ENCODE measurements around the gene CFAP126. TPM values are rescaled to one million over a fixed set of nuclear protein-coding genes. Genes with fewer than 3 reads are reported as not detected.

CFAP126 gene
- polyA plus RNA-seq, 1 donor from 2014 or later: not detected

DNA sequence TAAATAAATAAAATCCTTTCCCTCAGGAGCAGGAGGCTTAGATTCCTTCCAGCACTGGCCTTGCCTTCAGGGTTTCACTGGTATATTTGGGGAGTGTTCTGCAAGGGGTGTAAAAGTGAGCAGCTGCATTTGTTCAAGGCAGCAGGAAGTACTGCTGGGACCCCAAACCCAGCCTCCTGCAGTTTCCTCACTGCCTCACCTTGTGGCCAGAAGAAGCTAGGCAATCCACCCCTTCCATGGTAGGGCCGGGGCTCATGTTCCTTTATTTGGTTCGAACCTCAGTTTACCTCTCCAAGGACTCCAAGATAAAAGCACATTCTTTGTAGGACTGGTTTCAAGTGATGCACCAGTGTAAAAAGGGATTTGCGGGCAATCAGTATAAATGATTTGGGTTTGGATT is 21.0 kb upstream of the CFAP126 start:
- H3F3A ChIP-seq (ENCODE audit: insufficient read depth, low read length, poor library complexity, severe bottlenecking): no peaks in the 10 kb centered on the region
- no peaks in the 10 kb centered on the region for H4K20me1 ChIP-seq (ENCODE audit: insufficient read depth)
- H2AFZ ChIP-seq (ENCODE audit: low read depth, low read length): no peak overlapping the region
- H3K27me3 ChIP-seq (ENCODE audit: insufficient read depth, low read depth, low read length): no peaks in the 10 kb centered on the region
- no peaks in the 10 kb centered on the region for H3K36me3 ChIP-seq (ENCODE audit: insufficient read depth, low read length)
- TF ChIP-seq EP300 (conservative IDR thresholded peaks at IDR 0.05; ENCODE audit: poor library complexity, severe bottlenecking): no peak
- TF ChIP-seq, protein P1, sequence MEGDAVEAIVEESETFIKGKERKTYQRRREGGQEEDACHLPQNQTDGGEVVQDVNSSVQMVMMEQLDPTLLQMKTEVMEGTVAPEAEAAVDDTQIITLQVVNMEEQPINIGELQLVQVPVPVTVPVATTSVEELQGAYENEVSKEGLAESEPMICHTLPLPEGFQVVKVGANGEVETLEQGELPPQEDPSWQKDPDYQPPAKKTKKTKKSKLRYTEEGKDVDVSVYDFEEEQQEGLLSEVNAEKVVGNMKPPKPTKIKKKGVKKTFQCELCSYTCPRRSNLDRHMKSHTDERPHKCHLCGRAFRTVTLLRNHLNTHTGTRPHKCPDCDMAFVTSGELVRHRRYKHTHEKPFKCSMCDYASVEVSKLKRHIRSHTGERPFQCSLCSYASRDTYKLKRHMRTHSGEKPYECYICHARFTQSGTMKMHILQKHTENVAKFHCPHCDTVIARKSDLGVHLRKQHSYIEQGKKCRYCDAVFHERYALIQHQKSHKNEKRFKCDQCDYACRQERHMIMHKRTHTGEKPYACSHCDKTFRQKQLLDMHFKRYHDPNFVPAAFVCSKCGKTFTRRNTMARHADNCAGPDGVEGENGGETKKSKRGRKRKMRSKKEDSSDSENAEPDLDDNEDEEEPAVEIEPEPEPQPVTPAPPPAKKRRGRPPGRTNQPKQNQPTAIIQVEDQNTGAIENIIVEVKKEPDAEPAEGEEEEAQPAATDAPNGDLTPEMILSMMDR (IDR thresholded peaks at IDR 0.05; ENCODE audit: poor library complexity, severe bottlenecking): no peak
- no peak for TF ChIP-seq RAD21 (conservative IDR thresholded peaks at IDR 0.05)
- no peak for TF ChIP-seq TAF1 (IDR thresholded peaks at IDR 0.05; ENCODE audit: low read depth)
- no peak for TF ChIP-seq POLR2AphosphoS5 (IDR thresholded peaks at IDR 0.05)
- no peak for TF ChIP-seq SMC3 (conservative IDR thresholded peaks at IDR 0.05; ENCODE audit: poor library complexity)
- TF ChIP-seq, protein P2, sequence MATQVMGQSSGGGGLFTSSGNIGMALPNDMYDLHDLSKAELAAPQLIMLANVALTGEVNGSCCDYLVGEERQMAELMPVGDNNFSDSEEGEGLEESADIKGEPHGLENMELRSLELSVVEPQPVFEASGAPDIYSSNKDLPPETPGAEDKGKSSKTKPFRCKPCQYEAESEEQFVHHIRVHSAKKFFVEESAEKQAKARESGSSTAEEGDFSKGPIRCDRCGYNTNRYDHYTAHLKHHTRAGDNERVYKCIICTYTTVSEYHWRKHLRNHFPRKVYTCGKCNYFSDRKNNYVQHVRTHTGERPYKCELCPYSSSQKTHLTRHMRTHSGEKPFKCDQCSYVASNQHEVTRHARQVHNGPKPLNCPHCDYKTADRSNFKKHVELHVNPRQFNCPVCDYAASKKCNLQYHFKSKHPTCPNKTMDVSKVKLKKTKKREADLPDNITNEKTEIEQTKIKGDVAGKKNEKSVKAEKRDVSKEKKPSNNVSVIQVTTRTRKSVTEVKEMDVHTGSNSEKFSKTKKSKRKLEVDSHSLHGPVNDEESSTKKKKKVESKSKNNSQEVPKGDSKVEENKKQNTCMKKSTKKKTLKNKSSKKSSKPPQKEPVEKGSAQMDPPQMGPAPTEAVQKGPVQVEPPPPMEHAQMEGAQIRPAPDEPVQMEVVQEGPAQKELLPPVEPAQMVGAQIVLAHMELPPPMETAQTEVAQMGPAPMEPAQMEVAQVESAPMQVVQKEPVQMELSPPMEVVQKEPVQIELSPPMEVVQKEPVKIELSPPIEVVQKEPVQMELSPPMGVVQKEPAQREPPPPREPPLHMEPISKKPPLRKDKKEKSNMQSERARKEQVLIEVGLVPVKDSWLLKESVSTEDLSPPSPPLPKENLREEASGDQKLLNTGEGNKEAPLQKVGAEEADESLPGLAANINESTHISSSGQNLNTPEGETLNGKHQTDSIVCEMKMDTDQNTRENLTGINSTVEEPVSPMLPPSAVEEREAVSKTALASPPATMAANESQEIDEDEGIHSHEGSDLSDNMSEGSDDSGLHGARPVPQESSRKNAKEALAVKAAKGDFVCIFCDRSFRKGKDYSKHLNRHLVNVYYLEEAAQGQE (IDR thresholded peaks at IDR 0.05; ENCODE audit: borderline replicate concordance): no peak
- TF ChIP-seq MXI1 (conservative IDR thresholded peaks at IDR 0.05; ENCODE audit: poor library complexity, severe bottlenecking): no peak
- no peak for TF ChIP-seq EZH2 (IDR thresholded peaks at IDR 0.05; ENCODE audit: borderline replicate concordance, insufficient read depth, low read length, poor library complexity, severe bottlenecking)
- H3K9me3 ChIP-seq (ENCODE audit: low read length): no peaks in the 10 kb centered on the region
- no peak overlapping the region for H3K4me2 ChIP-seq (ENCODE audit: low read length)
- H3K4me3 ChIP-seq (ENCODE audit: low read length): no peak overlapping the region
- no peaks in the 10 kb centered on the region for H3K79me2 ChIP-seq (replicated peaks; ENCODE audit: insufficient read depth, low read length)
- no peaks in the 10 kb centered on the region for H3K9me2 ChIP-seq (ENCODE audit: insufficient read depth, low read length)
- no peak overlapping the region for H3K27ac ChIP-seq (ENCODE audit: low read length)
- H3K9ac ChIP-seq (ENCODE audit: low read length): no peak overlapping the region

DNA sequence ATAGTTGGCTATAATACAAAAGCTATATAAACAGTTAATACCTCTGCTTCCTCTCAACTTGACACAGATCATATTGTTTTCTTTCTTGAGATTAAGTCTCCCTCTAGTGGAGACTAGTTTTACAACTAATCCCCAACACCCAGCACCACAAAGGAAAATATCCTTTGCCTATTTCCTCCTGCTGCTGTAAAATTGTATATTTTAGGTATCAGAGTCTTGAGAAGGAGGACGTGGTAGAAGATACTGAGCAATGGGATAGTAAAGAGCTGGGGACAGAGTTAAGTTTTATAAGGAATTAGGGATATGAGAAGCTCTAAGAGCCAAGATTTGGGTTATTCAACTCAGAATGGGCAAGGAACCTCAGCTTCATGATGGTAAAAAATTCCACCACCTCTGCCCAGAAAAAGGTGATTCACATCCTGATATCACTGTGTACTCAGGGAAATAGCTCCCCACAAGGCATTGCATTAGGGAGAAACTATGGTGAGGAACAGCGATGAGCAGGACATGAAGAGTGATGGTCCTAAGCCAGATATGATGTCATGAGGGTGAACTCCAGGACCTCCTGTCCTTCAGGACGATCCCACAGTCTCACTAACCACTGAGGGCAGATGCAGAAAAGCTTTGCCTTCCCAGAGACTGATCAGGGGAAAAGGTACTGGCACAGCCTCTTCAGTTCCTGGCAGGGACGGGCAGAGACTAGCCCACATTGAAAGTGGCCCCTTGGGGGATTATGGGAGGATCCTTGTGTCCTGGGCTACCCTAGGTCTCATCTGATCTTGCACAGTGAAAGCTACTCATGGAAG is 14.7 kb upstream of the CFAP126 start:
- no peaks in the 10 kb centered on the region for H4K20me1 ChIP-seq (ENCODE audit: insufficient read depth)
- H2AFZ ChIP-seq (ENCODE audit: low read depth, low read length): peak overlapping the region; percentile 16
- H3K79me2 ChIP-seq (replicated peaks; ENCODE audit: insufficient read depth, low read length): no peaks in the 10 kb centered on the region
- H3K9ac ChIP-seq (ENCODE audit: low read length): no peak overlapping the region
- H3K9me3 ChIP-seq (ENCODE audit: low read length): no peaks in the 10 kb centered on the region
- no peak overlapping the region for H3K27ac ChIP-seq (ENCODE audit: low read length)
- H3K36me3 ChIP-seq (ENCODE audit: insufficient read depth, low read length): no peaks in the 10 kb centered on the region
- no peaks in the 10 kb centered on the region for H3K9me2 ChIP-seq (ENCODE audit: insufficient read depth, low read length)
- H3K4me2 ChIP-seq (ENCODE audit: low read length): no peak overlapping the region
- H3K27me3 ChIP-seq (ENCODE audit: insufficient read depth, low read depth, low read length): no peaks in the 10 kb centered on the region
- no peaks in the 10 kb centered on the region for H3F3A ChIP-seq (ENCODE audit: insufficient read depth, low read length, poor library complexity, severe bottlenecking)
- TF ChIP-seq EZH2 (IDR thresholded peaks at IDR 0.05; ENCODE audit: borderline replicate concordance, insufficient read depth, low read length, poor library complexity, severe bottlenecking) (no peak), RAD21 (conservative IDR thresholded peaks at IDR 0.05) (peak; percentile 86), MXI1 (conservative IDR thresholded peaks at IDR 0.05; ENCODE audit: poor library complexity, severe bottlenecking) (no peak), EP300 (conservative IDR thresholded peaks at IDR 0.05; ENCODE audit: poor library complexity, severe bottlenecking) (no peak), POLR2AphosphoS5 (IDR thresholded peaks at IDR 0.05) (no peak), SMC3 (conservative IDR thresholded peaks at IDR 0.05; ENCODE audit: poor library complexity) (peak; percentile 84), TAF1 (IDR thresholded peaks at IDR 0.05; ENCODE audit: low read depth) (no peak)
- TF ChIP-seq, protein P1 (IDR thresholded peaks at IDR 0.05; ENCODE audit: poor library complexity, severe bottlenecking): peak; percentile 86
- TF ChIP-seq, protein P2 (IDR thresholded peaks at IDR 0.05; ENCODE audit: borderline replicate concordance): no peak
- no peak overlapping the region for H3K4me3 ChIP-seq (ENCODE audit: low read length)
